ENCODE results near the gene OR4E2.

OR4E2 gene

DNA sequence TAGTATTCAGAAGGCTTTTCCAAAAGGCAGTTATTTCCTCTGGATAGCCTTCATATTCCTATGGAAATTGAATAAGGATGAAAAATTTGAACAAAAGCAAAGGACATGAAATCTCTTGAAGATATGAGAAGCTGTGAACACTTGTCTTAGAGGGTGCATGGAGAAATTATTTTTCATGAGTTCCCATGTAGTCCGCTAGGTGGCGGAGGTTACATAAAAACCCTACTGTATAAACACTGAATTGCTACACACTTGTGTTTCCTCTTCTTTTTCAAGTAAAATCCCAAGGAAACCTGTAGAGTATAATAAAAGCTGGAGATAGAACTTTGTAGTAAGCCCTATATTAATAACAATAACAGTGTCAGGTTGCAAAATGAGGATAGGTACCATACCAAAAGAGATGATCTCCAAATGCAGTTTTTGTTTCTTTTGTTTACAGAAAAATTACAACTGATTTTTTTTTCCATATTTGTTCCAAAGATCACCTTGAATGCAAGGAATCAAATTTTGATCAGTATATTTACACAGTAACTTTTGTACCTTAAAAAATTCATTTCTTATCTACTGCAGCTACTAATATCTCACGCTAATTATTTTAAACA is 57.8 kb downstream of the OR4E2 start:
- TF ChIP-seq, protein P1, sequence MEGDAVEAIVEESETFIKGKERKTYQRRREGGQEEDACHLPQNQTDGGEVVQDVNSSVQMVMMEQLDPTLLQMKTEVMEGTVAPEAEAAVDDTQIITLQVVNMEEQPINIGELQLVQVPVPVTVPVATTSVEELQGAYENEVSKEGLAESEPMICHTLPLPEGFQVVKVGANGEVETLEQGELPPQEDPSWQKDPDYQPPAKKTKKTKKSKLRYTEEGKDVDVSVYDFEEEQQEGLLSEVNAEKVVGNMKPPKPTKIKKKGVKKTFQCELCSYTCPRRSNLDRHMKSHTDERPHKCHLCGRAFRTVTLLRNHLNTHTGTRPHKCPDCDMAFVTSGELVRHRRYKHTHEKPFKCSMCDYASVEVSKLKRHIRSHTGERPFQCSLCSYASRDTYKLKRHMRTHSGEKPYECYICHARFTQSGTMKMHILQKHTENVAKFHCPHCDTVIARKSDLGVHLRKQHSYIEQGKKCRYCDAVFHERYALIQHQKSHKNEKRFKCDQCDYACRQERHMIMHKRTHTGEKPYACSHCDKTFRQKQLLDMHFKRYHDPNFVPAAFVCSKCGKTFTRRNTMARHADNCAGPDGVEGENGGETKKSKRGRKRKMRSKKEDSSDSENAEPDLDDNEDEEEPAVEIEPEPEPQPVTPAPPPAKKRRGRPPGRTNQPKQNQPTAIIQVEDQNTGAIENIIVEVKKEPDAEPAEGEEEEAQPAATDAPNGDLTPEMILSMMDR (IDR thresholded peaks at IDR 0.05), result peak; percentile 47
- no peak for DNase-seq (ENCODE audit: low spot score)

DNA sequence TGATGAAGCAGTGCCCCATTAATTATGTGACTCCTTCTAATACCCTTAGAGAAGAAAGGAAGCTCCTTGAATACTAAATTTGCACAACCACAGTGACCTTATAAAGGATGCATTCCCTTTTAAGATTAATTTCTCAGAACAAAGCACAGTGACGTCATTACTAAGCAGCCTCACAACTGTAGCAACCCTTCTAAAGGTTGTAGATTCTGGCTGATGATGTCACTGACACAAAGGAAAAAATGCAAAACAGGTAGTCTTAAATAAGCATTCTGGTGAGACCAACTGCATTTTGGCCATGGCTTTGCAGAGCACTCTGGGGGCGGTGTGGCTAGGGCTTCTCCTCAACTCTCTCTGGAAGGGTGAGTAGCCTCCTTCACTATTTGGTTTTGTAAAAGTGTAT is 58.4 kb downstream of the OR4E2 start:
- DNase-seq (ENCODE audit: low spot score), result no peak
- H3K27ac ChIP-seq, result no peak overlapping the region
- TF ChIP-seq, protein P1 (IDR thresholded peaks at IDR 0.05), result no peak
- H3K4me3 ChIP-seq, result no peak overlapping the region

More for the DNA sequence above, 57.8 kb downstream of the OR4E2 start:
- H3K27ac ChIP-seq, result no peak overlapping the region
- no peak overlapping the region for H3K4me3 ChIP-seq

DNA sequence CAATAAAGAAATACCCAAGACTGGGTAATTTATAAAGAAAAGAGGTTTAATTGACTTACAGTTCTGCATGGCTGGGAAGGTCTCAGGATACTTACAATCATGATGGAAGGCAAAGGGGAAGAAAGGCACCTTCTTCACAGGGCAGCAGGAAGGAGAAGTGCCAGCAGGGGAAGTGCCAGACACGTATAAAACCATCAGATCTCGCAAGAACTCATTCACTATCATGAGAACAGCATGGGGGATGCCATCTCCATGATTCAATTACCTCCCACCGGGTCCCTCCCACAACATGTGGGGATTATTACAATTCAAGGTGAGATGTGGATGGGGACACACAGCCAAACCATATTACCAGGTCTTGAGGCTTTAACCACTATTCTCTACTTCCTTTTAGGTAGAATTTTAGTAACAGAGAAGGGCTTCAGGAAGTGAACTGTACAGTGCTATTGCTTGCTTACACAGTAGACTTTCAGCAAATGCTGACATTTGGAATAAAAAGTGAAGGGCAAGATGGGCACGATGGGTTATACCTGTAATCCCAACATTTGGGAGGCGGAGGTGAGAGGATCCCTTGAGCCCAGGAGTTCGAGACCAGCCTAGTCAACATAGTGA is 60.8 kb downstream of the OR4E2 start:
- Histone ChIP-seq H3K27ac (no peak overlapping the region), H3K4me3 (no peak overlapping the region)
- no peak for DNase-seq (ENCODE audit: low spot score)
- TF ChIP-seq, protein P1 (IDR thresholded peaks at IDR 0.05), result no peak
